ENCODE results near the gene C2CD4A. TPM values are rescaled to one million over a fixed set of nuclear protein-coding genes. Genes with fewer than 3 reads are reported as not detected.

The C2CD4A gene
- total RNA-seq, 4 donors from 2014 or later: 0.12 to 0.40 (median 0.31) TPM; not detected in 1

GRCh38 chr15:62107571-62108121 is 40.9 kb downstream of the C2CD4A start:
- WGBS, 2 donors (ENCODE audit: low coverage in 1 of 2): 82% methylated on average over 2 of the region's 2 CpGs
- no peaks in the 10 kb centered on the region for H3K36me3 ChIP-seq
- TF ChIP-seq EP300 (IDR thresholded peaks at IDR 0.05) (no peak), POLR2AphosphoS5 (IDR thresholded peaks at IDR 0.05) (no peak), POLR2A (IDR thresholded peaks at IDR 0.05) (no peak)
- TF ChIP-seq, protein P1, sequence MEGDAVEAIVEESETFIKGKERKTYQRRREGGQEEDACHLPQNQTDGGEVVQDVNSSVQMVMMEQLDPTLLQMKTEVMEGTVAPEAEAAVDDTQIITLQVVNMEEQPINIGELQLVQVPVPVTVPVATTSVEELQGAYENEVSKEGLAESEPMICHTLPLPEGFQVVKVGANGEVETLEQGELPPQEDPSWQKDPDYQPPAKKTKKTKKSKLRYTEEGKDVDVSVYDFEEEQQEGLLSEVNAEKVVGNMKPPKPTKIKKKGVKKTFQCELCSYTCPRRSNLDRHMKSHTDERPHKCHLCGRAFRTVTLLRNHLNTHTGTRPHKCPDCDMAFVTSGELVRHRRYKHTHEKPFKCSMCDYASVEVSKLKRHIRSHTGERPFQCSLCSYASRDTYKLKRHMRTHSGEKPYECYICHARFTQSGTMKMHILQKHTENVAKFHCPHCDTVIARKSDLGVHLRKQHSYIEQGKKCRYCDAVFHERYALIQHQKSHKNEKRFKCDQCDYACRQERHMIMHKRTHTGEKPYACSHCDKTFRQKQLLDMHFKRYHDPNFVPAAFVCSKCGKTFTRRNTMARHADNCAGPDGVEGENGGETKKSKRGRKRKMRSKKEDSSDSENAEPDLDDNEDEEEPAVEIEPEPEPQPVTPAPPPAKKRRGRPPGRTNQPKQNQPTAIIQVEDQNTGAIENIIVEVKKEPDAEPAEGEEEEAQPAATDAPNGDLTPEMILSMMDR (IDR thresholded peaks at IDR 0.05): no peak
- H3K4me1 ChIP-seq: peaks cover 0 to 7% (median 6%) of the 10 kb centered on the region in 3 donors
- H3K27me3 ChIP-seq: no peaks in the 10 kb centered on the region
- H3K27ac ChIP-seq: no peak overlapping the region
- no peaks in the 10 kb centered on the region for H3K9me3 ChIP-seq
- no peak for ATAC-seq
- no peak overlapping the region for H3K4me3 ChIP-seq

DNA sequence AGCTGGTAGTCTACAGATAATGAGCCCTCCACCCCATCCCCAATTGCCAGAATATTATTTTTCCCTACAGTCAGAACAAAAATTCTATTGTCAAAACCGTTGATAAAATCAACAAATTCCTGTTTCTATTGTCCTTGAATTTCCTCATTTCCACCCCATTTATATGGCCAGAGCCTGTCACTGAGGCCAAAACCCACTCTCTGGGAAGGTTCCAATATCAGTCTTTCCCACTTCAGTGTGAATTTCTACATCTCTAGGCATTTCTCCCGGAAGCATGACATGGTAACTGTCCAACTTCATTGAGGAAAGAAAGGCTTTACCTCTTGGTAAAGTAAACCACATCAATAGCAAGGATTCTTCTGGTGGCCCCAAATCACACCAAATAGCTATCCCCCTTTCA is 41.6 kb downstream of the C2CD4A start:
- H3K4me3 ChIP-seq: no peak overlapping the region
- WGBS, 2 donors (ENCODE audit: low coverage in 1 of 2): 69 to 71% methylated on average over 2 of the region's 2 CpGs
- TF ChIP-seq POLR2AphosphoS5 (IDR thresholded peaks at IDR 0.05) (no peak), POLR2A (IDR thresholded peaks at IDR 0.05) (no peak), EP300 (IDR thresholded peaks at IDR 0.05) (no peak)
- TF ChIP-seq, protein P1 (IDR thresholded peaks at IDR 0.05): no peak
- H3K4me1 ChIP-seq: peaks cover 0 to 7% (median 6%) of the 10 kb centered on the region in 3 donors
- no peaks in the 10 kb centered on the region for H3K36me3 ChIP-seq
- H3K9me3 ChIP-seq: no peaks in the 10 kb centered on the region
- no peak for ATAC-seq
- no peak overlapping the region for H3K27ac ChIP-seq
- H3K27me3 ChIP-seq: no peaks in the 10 kb centered on the region

- ATAC-seq: no peak
- no peaks in the 10 kb centered on the region for H3K27me3 ChIP-seq
- H3K27ac ChIP-seq: no peak overlapping the region
- H3K36me3 ChIP-seq: no peaks in the 10 kb centered on the region
- TF ChIP-seq, protein P1 (IDR thresholded peaks at IDR 0.05): no peak
- WGBS, 2 donors (ENCODE audit: low coverage in 1 of 2): 86 to 100% methylated on average over 1 of the region's 1 CpG
- no peaks in the 10 kb centered on the region for H3K9me3 ChIP-seq
- no peak overlapping the region for H3K4me3 ChIP-seq
- H3K4me1 ChIP-seq: peaks cover 0 to 7% (median 6%) of the 10 kb centered on the region in 3 donors
Measured at GRCh38 chr15:62109437-62109836, 42.7 kb downstream of the C2CD4A start.

- Histone ChIP-seq H3K4me3 (no peak overlapping the region), H3K27me3 (no peaks in the 10 kb centered on the region), H3K9me3 (no peaks in the 10 kb centered on the region), H3K4me1 (peaks cover 0 to 7% (median 6%) of the 10 kb centered on the region in 3 donors), H3K27ac (peak overlapping the region in 3 of 4 donors; percentile 21 to 42 (median 37)), H3K36me3 (no peaks in the 10 kb centered on the region)
- ATAC-seq: peak; percentile 64
- TF ChIP-seq EP300 (IDR thresholded peaks at IDR 0.05) (no peak), POLR2AphosphoS5 (IDR thresholded peaks at IDR 0.05) (peak; percentile 42), POLR2A (IDR thresholded peaks at IDR 0.05) (no peak)
- TF ChIP-seq, protein P1 (IDR thresholded peaks at IDR 0.05): no peak
- WGBS, 2 donors (ENCODE audit: low coverage in 1 of 2): 0 to 42% methylated on average over 1 to 4 of the region's 6 CpGs
Measured at GRCh38 chr15:62109982-62110851, 43.4 kb downstream of the C2CD4A start.

GRCh38 chr15:62112081-62112480 is 45.3 kb downstream of the C2CD4A start:
- 29 to 77% methylated on average over 1 to 4 of the region's 4 CpGs for WGBS, 2 donors (ENCODE audit: low coverage in 1 of 2)
- Histone ChIP-seq H3K27ac (no peak overlapping the region), H3K4me1 (peaks cover 0 to 7% (median 6%) of the 10 kb centered on the region in 3 donors), H3K27me3 (no peaks in the 10 kb centered on the region), H3K9me3 (no peaks in the 10 kb centered on the region), H3K4me3 (no peak overlapping the region), H3K36me3 (no peaks in the 10 kb centered on the region)
- TF ChIP-seq, protein P1 (IDR thresholded peaks at IDR 0.05): no peak
- TF ChIP-seq POLR2AphosphoS5 (IDR thresholded peaks at IDR 0.05) (no peak), POLR2A (IDR thresholded peaks at IDR 0.05) (no peak), EP300 (IDR thresholded peaks at IDR 0.05) (no peak)
- ATAC-seq: no peak

Measured in gastroesophageal sphincter (tissue), 4 donors.